Heart left ventricle (tissue), 16 donors: Measurements from ENCODE around the gene CLEC18C. TPM values are rescaled to one million over a fixed set of nuclear protein-coding genes. Genes with fewer than 3 reads are reported as not detected.
A peak's percentile ranks its signal among the peaks of the same experiment; 100 is the strongest.
"Not testable (repeated sequence)": the region's sequence is repeated elsewhere in the genome, so short reads cannot be mapped to it uniquely, and the experiment has no call there.

Source experiments
- ATAC-seq, 4 donors: fragments of 200-7000 bp; cut with Tn5 transposase; one replicate each; pipeline ENCODE4 v1.9.1; 2020 to 2022; ENCODE audit warnings: moderate library complexity in 4 of 4, mild to moderate bottlenecking in 3 of 4, moderate number of reproducible peaks in 1 of 4
- DNase-seq, 5 donors: peaks; one replicate each; pipeline ENCODE4 v3.0.0-alpha.2; 2020
- H3K27ac ChIP-seq, 12 donors: fragments of 200-600 bp; sonication (generic) in 4 of 12; one replicate each; pipeline versions ENCODE4 v1.5.0 to v1.8.0; 2016 to 2022; ENCODE audit warnings: mild to moderate bottlenecking in 2 of 12
- H3K27me3 ChIP-seq, 9 donors: fragments of 200-600 bp; sonication (generic) in 2 of 9; one replicate each; pipeline versions ENCODE4 v1.5.1 to v1.8.0; 2016 to 2022; ENCODE audit warnings: mild to moderate bottlenecking in 3 of 9
- H3K36me3 ChIP-seq, 9 donors: fragments of 200-600 bp; sonication (generic) in 2 of 9; one replicate each; pipeline versions ENCODE4 v1.5.0 to v1.8.0; 2018 to 2022; ENCODE audit warnings: mild to moderate bottlenecking in 2 of 9
- H3K4me1 ChIP-seq, 12 donors: fragments of 200-600 bp; sonication (generic) in 4 of 12; one replicate each; pipeline versions ENCODE4 v1.5.0 to v1.8.0; 2016 to 2022; ENCODE audit warnings: mild to moderate bottlenecking in 3 of 12
- H3K4me3 ChIP-seq, 12 donors: fragments of 200-600 bp; sonication (generic) in 4 of 12; one replicate each; pipeline versions ENCODE4 v1.5.0 to v1.8.0; 2017 to 2022; ENCODE audit warnings: mild to moderate bottlenecking in 9 of 12, moderate library complexity in 4 of 12
- H3K9me3 ChIP-seq, 12 donors: fragments of 200-600 bp; sonication (generic) in 4 of 12; one replicate each; pipeline versions ENCODE4 v1.5.0 to v1.8.0; 2016 to 2022; ENCODE audit warnings: mild to moderate bottlenecking in 1 of 12
- WGBS, 4 donors: extraction: QIAGEN DNeasy Blood & Tissue Kit in 2 of 4; methylation state at CpG; one replicate each; pipeline versions ENCODE4 v1.1.5 to v1.1.7; 2013 to 2018; 5-methylcytosine and 5-hydroxymethylcytosine counted together
- intact Hi-C, 10 donors: fragments of 100-400 bp; cut with DNase I; formaldehyde crosslinking; loops; one replicate each; pipeline versions ENCODE4 v1.11.1 to v1.14.2; 2022
- polyA plus RNA-seq, 2 donors: library from polyadenylated mRNA; stranded (reverse); fragments of 200-250 nt; gene quantifications; one replicate each; pipeline ENCODE4 v1.2.3, GENCODE V29; 2013
- total RNA-seq, 9 donors: library from RNA; depleted of rRNA in 2 of 9; stranded (reverse); fragments of >200 nt in 2 of 9; fragmentation: NEBNext Ultra II Directional in 3 of 9; extraction: Animal tissue kit (Norgen Biotek cat#: 25700) in 3 of 9; gene quantifications; one replicate each; pipeline versions ENCODE4 v1.1.0 to v1.2.4, GENCODE V29; 2016 to 2023
- donor health status: ischemic (EF 13 %, LVEDD 7.1; RV severe dilation, severe dysfunction).
- donor health status: healthy with polysubstance abuse.
- donor health status: DM: no; HTN: yes; CAD: no.
- donor health status: DM: no; HTN: no; CAD: no.
- donor health status: ischemic (EF 25% LVEDD 6.9; RV normal size, moderate dysfunction).
- donor health status: ischemic (EF 25% LVEDD 5.7; RV mildly dilated, moderate dysfunction).
- donor health status: healthy.
- donor health status: DM: yes; HTN: yes; CAD: no.
- donor health status: ischemic (EF 35%, LVEDD 5.7; RV mildly dilated, moderate dysfunction).
- donor health status: nonischemic (EF 11% LVEDD 7.7; RV severe dilation, severe dysfunction).
- donor health status: DM: yes; HTN: yes; CAD: no.
- donor health status: PGD.
- donor health status: ischemic (EF 29% LVEDD 5.4; RV normal size, mild dysfunction).
- donor health status: nonischemic (EF 23%, LVEDD 6.1; RV moderate dilation, normal function).

Gene CLEC18C
- total and polyA plus RNA-seq, 11 donors = 0.09 to 0.34 (median 0.14) TPM; not detected in 5

GRCh38 chr16:70188608-70188915, 15.0 kb downstream of the CLEC18C start:
- H3K27me3 ChIP-seq, H3K4me1 ChIP-seq, H3K9me3 ChIP-seq, DNase-seq, intact Hi-C loops, H3K36me3 ChIP-seq: not testable (repeated sequence)
- peak; percentile 34 to 85 (median 79) for ATAC-seq
- WGBS, 4 donors = 0 to 3% methylated on average over 11 to 12 of the region's 22 CpGs; no CpG with 5 or more reads in 2 of the 4 donors
- peak overlapping the region in 10 of 12 donors; percentile 53 to 88 (median 72) for H3K27ac ChIP-seq
- peak overlapping the region in 10 of 12 donors; percentile 24 to 65 (median 50) for H3K4me3 ChIP-seq

DNA sequence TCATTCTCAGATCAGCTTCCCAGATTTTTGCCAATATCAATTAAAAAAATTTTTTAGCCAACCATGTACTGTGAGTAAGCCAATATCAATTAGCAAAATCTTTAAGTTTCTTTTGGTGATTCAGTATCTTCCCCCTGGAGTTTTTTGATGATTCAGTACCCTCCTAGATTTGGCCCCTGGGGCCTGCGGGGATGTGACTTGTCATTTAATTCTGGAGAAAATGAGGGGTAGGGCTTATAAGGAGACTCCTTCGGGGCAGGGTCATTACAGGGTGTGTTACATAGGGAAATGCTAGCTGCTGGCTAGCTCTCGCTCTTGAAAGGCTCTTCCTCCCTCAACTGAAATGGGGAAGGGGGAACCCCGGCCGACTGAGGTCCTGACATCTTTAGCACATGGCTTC, 17.0 kb downstream of the CLEC18C start:
- intact Hi-C loops, H3K4me3 ChIP-seq, DNase-seq, H3K9me3 ChIP-seq, ATAC-seq, H3K36me3 ChIP-seq, H3K27ac ChIP-seq, H3K27me3 ChIP-seq, H3K4me1 ChIP-seq: not testable (repeated sequence)
- WGBS, 4 donors = no CpG with 5 or more reads among the region's 5 CpGs

- 64 to 100% (median 75%) methylated on average over 1 to 8 of the region's 12 CpGs for WGBS, 4 donors
- intact Hi-C loops, H3K27ac ChIP-seq, H3K4me3 ChIP-seq, H3K27me3 ChIP-seq, H3K36me3 ChIP-seq, H3K9me3 ChIP-seq, DNase-seq, H3K4me1 ChIP-seq: not testable (repeated sequence)
- peak; percentile 47 to 70 (median 61) for ATAC-seq
These were observed 23.2 kb downstream of the CLEC18C start for GRCh38 chr16:70196683-70197300.

DNA sequence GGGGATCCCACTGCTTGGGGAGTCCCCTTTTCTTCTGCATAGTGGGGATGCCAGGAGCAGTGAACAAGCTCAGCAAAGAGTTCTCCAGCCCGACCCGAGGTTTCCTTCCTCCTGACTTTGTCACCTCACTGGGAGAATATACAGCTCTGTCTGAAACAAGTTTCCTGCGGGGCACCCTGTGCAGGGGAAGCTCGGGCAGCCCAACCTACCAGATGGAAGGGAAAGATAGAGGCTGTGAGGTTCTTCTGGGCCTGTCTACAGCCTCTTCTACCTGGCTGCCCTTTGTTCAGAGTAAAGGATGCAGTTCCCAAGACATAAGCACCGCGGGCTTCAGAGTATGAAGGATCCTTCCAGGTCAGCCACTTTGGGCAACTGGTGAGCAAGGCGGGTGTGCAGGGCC, 24.0 kb downstream of the CLEC18C start:
- H3K9me3 ChIP-seq, DNase-seq, H3K27me3 ChIP-seq, intact Hi-C loops, H3K4me3 ChIP-seq, H3K36me3 ChIP-seq, H3K27ac ChIP-seq, H3K4me1 ChIP-seq: not testable (repeated sequence)
- 65 to 79% (median 71%) methylated on average over 6 to 7 of the region's 7 CpGs for WGBS, 4 donors
- peak in 3 of 4 donors; percentile 7 to 25 (median 15) for ATAC-seq

GRCh38 chr16:70198230-70198629, 24.6 kb downstream of the CLEC18C start:
- H3K4me1 ChIP-seq, H3K27ac ChIP-seq, intact Hi-C loops, ATAC-seq, H3K36me3 ChIP-seq, DNase-seq, H3K4me3 ChIP-seq, H3K9me3 ChIP-seq, H3K27me3 ChIP-seq: not testable (repeated sequence)
- WGBS, 4 donors = 86 to 93% (median 90%) methylated on average over 8 to 9 of the region's 9 CpGs

DNA sequence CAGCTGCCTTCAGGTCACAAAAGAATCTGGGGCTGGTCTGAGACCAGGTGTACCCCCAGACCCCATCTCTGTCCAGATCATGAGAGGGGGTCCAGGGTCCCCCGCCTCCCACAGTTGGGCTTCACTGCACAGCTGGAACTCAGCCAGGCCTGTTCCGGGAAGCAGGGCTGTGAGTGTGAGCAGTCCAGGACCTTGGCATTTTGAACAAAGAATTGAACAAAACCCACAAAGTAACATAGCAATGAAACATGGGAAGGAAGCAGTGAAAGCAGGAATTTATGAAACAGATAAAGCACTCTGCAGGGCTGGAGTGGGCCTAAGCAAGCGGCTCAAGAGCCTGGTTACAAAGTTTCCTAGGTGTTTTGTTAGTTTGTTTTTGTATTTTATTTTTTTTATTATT, 25.1 kb downstream of the CLEC18C start:
- DNase-seq = not testable (repeated sequence)

DNA sequence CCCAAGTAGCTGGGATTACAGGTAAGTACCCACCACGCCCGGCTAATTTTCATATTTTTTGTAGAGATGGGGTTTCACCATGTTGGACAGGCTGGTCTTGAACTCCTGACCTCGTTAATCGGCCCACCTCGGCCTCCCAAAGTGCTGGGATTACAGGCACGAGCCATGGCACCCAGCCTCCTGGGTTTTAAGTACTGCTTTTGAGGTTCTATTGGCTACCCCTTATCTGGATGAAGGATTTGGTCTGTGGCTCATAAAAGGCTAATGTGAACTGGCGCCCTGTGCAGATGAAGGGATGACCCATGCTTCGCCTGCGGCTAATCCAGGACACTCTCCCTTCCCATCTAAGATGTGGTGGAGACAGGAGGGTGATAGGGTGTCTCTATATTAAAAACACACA, 25.6 kb downstream of the CLEC18C start:
- ATAC-seq, H3K9me3 ChIP-seq, H3K27ac ChIP-seq, H3K4me3 ChIP-seq, intact Hi-C loops, H3K4me1 ChIP-seq, H3K36me3 ChIP-seq, DNase-seq, H3K27me3 ChIP-seq: not testable (repeated sequence)
- WGBS, 4 donors = 92 to 93% (median 93%) methylated on average over 9 of the region's 9 CpGs

More for the DNA sequence above, 25.1 kb downstream of the CLEC18C start:
- ATAC-seq, intact Hi-C loops, H3K4me3 ChIP-seq, H3K36me3 ChIP-seq, H3K27ac ChIP-seq, H3K4me1 ChIP-seq, H3K9me3 ChIP-seq, H3K27me3 ChIP-seq: not testable (repeated sequence)
- WGBS, 4 donors = 53 to 66% (median 59%) methylated on average over 3 of the region's 3 CpGs

GRCh38 chr16:70200063-70200462, 26.5 kb downstream of the CLEC18C start:
- H3K36me3 ChIP-seq, ATAC-seq, H3K4me3 ChIP-seq, H3K9me3 ChIP-seq, intact Hi-C loops, H3K27ac ChIP-seq, DNase-seq, H3K27me3 ChIP-seq, H3K4me1 ChIP-seq: not testable (repeated sequence)
- 86 to 93% (median 88%) methylated on average over 7 to 8 of the region's 8 CpGs for WGBS, 4 donors

- H3K27me3 ChIP-seq, DNase-seq, H3K36me3 ChIP-seq, H3K27ac ChIP-seq, H3K4me3 ChIP-seq, intact Hi-C loops, H3K9me3 ChIP-seq, H3K4me1 ChIP-seq, ATAC-seq: not testable (repeated sequence)
- WGBS, 4 donors = 77 to 90% (median 82%) methylated on average over 3 to 5 of the region's 7 CpGs
These were observed 29.9 kb downstream of the CLEC18C start for GRCh38 chr16:70203508-70203907.

DNA sequence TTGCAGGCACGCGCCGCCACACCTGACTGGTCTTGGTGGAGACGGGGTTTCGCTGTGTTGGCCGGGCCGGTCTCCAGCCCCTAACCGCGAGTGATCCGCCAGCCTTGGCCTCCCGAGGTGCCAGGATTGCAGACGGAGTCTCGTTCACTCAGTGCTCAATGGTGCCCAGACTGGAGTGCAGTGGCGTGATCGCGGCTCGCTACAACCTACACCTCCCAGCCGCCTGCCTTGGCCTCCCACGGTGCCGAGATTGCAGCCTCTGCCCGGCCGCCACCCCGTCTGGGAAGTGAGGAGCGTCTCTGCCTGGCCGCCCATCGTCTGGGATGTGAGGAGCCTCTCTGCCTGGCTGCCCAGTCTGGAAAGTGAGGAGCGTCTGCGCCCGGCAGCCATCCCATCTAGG, 30.4 kb downstream of the CLEC18C start:
- intact Hi-C loops, H3K27me3 ChIP-seq, H3K4me1 ChIP-seq, DNase-seq, H3K4me3 ChIP-seq, H3K9me3 ChIP-seq, ATAC-seq, H3K36me3 ChIP-seq, H3K27ac ChIP-seq: not testable (repeated sequence)
- WGBS, 4 donors = 96 to 100% (median 97%) methylated on average over 3 to 17 of the region's 29 CpGs

GRCh38 chr16:70204668-70205405, 31.2 kb downstream of the CLEC18C start:
- H3K36me3 ChIP-seq, H3K27ac ChIP-seq, H3K4me1 ChIP-seq, H3K9me3 ChIP-seq, DNase-seq, ATAC-seq, intact Hi-C loops, H3K4me3 ChIP-seq, H3K27me3 ChIP-seq: not testable (repeated sequence)
- WGBS, 4 donors = 95 to 100% (median 96%) methylated on average over 8 to 42 of the region's 46 CpGs; no CpG with 5 or more reads in 1 of the 4 donors
